Activated T-helper 9 cell treated with anti-CD3 and anti-CD28 coated beads, Interleukin-2, amount 50 U/mL, for 16 hours (primary cell): ENCODE data around the gene PBX3.
A peak's percentile ranks its signal among the peaks of the same experiment; 100 is the strongest.

Experiments used
- DNase-seq: peaks from one replicate; pipeline ENCODE4 v3.0.0-alpha.2; 2020; ENCODE audit warnings: low read depth

Gene PBX3

DNA sequence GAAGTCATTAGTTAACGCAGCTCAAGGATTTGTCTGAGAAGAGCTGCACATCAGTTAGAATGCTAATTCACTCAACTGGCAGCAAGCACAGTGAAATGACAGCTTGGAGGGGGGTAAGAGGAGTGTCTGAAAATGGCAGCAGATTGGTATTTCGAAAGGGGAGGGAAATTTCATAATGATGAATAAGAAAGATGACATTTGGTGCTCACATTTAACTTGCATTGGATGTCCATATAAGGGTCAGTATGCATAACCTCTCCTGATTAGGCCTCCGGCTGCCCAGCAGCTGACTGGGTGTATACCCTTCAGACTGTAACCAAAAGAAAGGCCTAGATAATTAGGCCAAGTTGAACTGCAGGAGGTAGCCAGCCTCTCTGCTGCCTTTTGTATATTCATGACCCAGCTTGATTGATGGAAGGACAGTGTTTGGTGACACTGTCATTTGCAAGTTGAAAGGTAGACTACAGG lies 131.0 kb downstream of the PBX3 start:
- no peak for DNase-seq

GRCh38 chr9:125881042-125881441 lies 133.9 kb downstream of the PBX3 start:
- no peak for DNase-seq

GRCh38 chr9:125883565-125884217 lies 136.5 kb downstream of the PBX3 start:
- no peak for DNase-seq

DNA sequence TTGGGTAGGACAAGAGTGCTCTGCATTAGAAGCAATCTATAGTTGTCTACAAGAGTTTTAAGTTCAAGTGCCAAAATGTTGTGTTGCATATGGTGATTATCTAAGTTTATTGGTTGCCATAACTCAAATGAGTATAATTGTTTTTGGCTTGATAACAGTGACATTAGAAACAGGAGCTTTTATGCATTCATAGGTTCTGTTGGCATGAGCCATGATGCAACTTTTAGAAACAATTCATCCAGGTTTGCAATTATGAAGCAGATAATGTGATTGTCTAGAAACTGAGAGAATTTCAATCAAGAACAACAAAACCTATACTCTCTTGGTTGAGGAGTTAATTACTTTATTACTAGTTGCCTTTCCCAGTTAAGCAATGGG lies 137.0 kb downstream of the PBX3 start:
- no peak for DNase-seq

GRCh38 chr9:125885405-125886034 lies 138.3 kb downstream of the PBX3 start:
- DNase-seq: no peak

DNA sequence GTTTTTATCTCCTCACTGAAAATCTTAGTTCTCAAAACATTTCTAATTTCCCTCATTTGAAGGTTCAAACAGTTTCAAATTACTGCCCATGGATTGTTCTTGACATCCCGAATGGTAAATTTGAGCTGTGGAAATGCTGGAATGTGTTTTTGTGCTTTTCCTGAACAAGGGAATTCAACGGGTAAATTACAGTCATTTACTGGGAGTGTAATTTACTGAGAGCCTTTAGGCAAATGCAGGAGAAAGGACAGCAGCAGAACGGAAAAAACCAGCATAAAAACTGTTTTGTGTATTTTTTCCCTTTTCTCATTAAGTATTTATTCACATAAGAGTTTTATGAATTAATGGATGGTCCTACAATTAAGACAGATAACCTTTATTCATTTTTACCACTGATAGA lies 139.2 kb downstream of the PBX3 start:
- DNase-seq: no peak

DNA sequence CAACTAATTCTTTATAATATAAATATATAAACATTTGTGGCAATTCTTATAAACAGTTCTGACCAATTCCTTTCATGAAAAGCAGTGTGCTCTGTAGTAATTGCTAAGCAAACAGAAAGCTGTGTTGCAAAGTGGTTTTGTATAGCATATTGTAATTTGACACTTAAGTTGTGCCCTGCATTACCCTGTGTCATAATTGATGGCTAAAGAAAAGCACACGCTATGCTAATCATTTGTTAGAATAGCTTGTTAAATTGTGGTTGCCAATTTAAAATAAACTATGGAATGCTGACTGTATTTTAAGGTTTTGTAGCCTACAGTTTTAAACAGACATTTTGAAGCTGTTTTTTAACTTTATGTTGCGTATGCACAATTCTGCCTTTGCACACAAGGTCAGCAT lies 140.0 kb downstream of the PBX3 start:
- DNase-seq: no peak

DNA sequence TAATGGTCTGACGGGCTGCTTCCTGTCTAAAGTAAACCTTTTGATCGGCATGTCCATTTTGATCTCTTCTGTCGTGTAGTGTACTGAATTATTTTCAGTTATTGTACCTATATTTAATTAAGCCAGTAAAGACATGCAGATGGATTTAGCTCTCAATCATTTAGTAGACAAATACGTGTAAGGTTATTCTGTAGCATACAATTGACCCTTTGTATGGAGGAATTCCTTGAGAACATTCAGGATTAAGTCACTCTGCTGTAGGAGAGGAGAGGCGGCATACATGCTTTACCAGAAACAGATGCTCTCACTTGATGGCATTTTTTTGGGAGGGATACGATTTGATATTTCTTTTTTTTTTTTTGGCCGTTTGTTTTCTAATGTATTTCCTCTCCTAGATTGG lies 141.0 kb downstream of the PBX3 start:
- DNase-seq: no peak

GRCh38 chr9:125889112-125889475 lies 141.9 kb downstream of the PBX3 start:
- no peak for DNase-seq

DNA sequence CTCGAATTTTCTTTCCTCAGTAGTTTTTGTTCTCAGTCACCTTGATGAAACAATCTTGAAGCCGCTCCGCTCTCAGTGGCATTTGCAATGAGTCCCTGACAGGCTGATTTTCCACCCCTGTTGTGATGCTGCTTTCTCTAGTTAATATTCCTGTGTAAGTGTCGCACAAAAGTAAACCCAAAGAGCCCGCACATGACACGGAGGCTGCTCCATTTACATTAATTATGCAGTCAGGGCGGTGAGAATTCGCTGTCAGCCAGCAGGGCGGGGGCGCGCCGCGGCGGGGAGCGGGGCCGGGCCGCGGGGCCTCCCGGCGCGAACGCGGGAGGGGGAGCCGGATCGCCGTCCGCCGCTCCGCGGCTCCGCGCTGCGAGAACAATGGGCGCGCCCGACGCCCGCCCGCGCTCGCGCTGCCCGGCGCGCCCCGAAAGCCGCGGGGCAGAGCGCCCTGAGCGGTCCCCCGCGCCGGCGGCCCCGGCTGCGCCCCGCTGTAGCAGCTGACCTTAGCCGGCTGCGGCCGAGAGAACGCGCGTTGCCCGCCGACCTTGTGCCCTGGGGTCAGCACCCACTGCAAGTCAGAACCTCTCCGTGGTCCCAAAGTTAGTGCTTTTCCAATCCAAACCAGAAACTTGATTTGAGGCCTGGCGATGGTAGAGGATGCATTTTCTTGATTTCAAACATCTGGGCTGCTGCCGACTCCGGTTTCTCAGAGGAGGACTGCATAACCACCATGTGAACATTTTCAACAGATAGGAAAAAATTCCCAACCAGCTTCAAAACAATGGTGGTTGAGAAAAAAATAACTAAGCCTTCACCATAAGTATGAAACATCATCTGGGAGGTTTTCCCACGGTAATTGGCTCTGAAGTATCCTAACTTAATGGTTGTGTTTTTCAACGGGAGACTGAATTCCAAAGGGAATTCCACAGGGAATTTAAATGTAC lies 142.6 kb downstream of the PBX3 start:
- peak; percentile 9 for DNase-seq

GRCh38 chr9:125890826-125891225 lies 143.7 kb downstream of the PBX3 start:
- DNase-seq: no peak

DNA sequence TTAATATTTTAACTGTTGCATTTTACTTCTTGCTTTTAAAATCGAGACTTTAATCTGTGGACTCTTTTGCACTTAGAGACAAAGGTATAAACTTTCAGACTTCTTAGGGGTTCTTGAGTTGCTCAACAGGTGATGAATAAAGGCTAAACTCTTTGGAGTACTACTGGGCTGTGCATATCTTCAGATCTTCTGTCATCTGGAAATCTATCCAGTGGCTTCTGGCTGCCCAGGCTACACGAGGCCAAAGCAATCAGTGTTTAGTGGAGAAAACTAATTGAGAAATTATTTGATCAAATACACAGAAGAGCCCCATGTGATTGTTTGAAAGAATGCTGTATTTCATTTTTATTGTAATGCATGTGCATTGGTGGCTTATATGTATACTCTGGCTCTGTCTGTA lies 146.1 kb downstream of the PBX3 start:
- DNase-seq: no peak

- no peak for DNase-seq
These were observed 147.4 kb downstream of the PBX3 start for GRCh38 chr9:125894566-125894965.

DNA sequence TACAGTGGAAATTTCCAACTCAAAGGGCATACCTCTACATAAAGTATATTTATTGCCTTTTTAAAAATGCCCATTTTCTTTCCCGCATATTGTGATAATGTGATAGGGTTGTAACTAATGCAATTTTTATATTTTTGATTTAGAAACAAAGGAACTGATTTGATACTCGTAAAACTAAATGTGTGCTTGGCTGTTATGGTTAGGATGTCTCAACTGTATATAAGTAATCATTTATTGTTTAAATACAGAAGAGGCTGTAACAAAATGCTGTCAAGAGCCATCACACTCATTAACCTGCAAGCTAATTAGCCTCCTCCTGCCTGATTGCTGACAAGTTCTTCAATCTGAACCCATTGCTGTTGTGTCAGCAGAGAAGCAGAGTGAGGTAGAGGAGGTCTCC lies 149.2 kb downstream of the PBX3 start:
- DNase-seq: no peak

- DNase-seq: no peak
These were observed 149.8 kb downstream of the PBX3 start for GRCh38 chr9:125896964-125897363.

DNA sequence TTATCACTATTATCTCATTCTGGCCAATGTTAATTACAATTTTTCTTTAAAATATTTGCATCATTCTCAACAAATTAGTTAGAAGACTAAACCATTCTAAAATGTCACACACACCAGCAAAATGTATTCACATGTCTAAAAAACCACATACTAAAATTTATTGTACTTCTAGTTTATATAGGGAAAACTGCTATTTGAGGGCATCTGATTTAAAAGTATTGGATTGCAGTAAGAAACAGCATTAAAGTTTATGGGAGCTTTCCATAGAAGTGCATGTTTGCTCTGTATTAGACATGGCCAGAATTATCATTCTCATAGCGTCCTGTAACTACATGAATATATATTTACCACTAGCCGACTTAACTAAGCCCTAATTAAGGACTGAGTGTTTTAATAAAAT lies 150.3 kb downstream of the PBX3 start:
- no peak for DNase-seq

DNA sequence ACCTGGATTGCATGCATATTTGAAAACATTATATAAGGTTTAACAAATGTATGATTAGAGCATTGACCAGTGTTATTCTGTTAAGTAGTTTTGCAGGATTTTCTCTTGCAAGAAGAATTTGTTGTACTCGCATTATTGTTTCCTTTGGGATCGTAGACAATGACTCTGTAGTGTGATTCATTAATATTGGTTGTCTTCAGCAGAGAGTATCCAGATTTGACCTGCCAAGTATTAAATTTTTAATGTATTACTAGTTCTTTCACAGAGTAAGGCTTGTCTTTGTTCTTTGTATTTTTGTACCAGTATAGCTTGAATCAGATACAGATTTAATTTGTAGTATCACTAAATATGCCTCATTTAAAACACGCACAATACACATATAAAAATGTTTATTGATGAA lies 155.0 kb downstream of the PBX3 start:
- DNase-seq: no peak

DNA sequence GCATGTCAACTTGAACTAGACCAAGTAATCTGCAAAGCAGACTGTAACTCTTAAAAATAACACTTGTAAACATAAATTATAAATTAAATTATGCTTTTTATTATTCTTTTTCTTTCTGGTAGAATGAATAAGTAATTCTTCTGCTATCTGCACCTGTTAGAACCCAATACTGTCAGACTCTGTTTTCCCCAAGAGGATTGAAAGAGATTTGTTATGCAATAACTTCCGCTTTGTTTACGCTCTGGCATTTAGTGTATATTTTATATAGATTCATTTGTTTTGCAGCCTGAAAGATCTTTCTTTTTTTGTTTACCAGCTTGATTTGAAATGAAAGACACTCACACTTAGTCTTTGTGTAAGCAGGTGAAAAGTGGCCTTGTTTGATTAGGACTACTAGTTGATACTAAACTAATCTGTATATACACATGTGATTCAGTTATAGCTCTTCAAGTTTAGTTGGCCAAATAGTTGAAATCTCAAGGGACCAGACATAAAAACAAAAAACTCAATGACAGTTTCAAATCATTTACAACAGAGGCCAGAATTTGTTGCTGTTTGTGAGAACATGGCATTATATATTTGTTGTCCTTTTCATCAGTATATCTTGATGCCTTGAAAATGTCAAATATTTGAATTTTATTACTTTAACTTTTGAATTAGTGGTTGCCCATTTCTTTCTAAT lies 155.8 kb downstream of the PBX3 start:
- no peak for DNase-seq

GRCh38 chr9:125904155-125904851 lies 157.1 kb downstream of the PBX3 start:
- DNase-seq: no peak

GRCh38 chr9:125906144-125906543 lies 159.0 kb downstream of the PBX3 start:
- no peak for DNase-seq

- no peak for DNase-seq
These were observed 159.7 kb downstream of the PBX3 start for GRCh38 chr9:125906893-125907292.

DNA sequence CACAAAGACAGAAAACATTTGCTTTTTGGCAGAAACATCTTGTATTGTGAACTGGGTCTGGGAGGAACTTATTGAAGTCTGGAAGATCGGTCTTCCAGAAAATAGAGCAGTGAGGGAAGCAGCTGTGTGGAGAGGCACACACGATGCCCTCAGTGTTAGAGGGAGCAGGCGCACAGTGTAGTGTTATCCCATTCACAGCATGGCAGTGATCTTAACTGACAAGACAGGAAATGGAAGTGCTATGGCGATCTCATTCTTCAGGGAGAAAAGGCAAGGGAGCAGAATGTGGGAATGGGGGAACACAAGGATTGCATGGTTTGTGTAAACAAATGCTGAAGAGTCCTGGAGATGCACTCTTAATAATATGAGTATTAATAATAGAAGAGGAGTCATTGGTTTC lies 161.0 kb downstream of the PBX3 start:
- no peak for DNase-seq
